ENCODE data around the gene HTR7. TPM values are rescaled to one million over a fixed set of nuclear protein-coding genes. Genes with fewer than 3 reads are reported as not detected.
A peak's percentile ranks its signal among the peaks of the same experiment; 100 is the strongest.
"Not testable (repeated sequence)": the region's sequence is repeated elsewhere in the genome, so short reads cannot be mapped to it uniquely, and the experiment has no call there.

Gene HTR7
- total RNA-seq, 1 donor from 2014 or later = 16.3 TPM

GRCh38 chr10:90822508-90822907 is 35.3 kb downstream of the HTR7 start:
- Histone ChIP-seq H3K36me3 (ENCODE audit: control insufficient read depth, insufficient read depth, low read length) (no peaks in the 10 kb centered on the region), H3K4me3 (ENCODE audit: low read depth, low read length) (no peak overlapping the region), H3K27me3 (ENCODE audit: control insufficient read depth, insufficient read depth, low read length) (no peaks in the 10 kb centered on the region)
- TF ChIP-seq, protein P1, sequence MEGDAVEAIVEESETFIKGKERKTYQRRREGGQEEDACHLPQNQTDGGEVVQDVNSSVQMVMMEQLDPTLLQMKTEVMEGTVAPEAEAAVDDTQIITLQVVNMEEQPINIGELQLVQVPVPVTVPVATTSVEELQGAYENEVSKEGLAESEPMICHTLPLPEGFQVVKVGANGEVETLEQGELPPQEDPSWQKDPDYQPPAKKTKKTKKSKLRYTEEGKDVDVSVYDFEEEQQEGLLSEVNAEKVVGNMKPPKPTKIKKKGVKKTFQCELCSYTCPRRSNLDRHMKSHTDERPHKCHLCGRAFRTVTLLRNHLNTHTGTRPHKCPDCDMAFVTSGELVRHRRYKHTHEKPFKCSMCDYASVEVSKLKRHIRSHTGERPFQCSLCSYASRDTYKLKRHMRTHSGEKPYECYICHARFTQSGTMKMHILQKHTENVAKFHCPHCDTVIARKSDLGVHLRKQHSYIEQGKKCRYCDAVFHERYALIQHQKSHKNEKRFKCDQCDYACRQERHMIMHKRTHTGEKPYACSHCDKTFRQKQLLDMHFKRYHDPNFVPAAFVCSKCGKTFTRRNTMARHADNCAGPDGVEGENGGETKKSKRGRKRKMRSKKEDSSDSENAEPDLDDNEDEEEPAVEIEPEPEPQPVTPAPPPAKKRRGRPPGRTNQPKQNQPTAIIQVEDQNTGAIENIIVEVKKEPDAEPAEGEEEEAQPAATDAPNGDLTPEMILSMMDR (IDR thresholded peaks at IDR 0.05; ENCODE audit: insufficient read depth, low read length, severe bottlenecking) = no peak
- no peak for DNase-seq (ENCODE audit: low read depth)
- FAIRE-seq = no peak

DNA sequence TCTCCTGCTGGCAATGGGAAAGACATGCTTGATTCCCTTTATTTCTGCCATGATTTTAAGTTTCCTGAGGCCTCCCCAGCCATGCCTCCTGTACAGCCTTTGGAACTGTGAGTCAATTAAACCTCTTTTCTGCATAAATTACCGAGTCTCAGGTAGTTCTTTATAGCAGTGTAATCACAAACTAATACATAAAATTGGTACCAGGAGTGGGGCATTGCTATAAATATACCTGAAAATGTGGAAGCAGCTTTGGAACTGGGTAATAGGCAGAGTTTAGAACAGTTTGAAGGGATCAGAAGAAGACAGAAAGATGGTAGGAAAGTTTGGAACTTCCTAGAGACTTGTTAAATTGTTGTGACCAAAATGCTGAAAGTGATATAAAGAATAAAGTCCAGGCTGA is 36.0 kb downstream of the HTR7 start:
- not testable (repeated sequence) for DNase-seq (ENCODE audit: low read depth); H3K4me3 ChIP-seq (ENCODE audit: low read depth, low read length); FAIRE-seq; H3K27me3 ChIP-seq (ENCODE audit: control insufficient read depth, insufficient read depth, low read length); H3K36me3 ChIP-seq (ENCODE audit: control insufficient read depth, insufficient read depth, low read length)

GRCh38 chr10:90819911-90820310 is 37.9 kb downstream of the HTR7 start:
- DNase-seq (ENCODE audit: low read depth) (no peak), FAIRE-seq (no peak)
- TF ChIP-seq, protein P1 (IDR thresholded peaks at IDR 0.05; ENCODE audit: insufficient read depth, low read length, severe bottlenecking) = no peak
- no peak overlapping the region for H3K4me3 ChIP-seq (ENCODE audit: low read depth, low read length)
- H3K36me3 ChIP-seq (ENCODE audit: control insufficient read depth, insufficient read depth, low read length) = no peaks in the 10 kb centered on the region
- no peaks in the 10 kb centered on the region for H3K27me3 ChIP-seq (ENCODE audit: control insufficient read depth, insufficient read depth, low read length)

DNA sequence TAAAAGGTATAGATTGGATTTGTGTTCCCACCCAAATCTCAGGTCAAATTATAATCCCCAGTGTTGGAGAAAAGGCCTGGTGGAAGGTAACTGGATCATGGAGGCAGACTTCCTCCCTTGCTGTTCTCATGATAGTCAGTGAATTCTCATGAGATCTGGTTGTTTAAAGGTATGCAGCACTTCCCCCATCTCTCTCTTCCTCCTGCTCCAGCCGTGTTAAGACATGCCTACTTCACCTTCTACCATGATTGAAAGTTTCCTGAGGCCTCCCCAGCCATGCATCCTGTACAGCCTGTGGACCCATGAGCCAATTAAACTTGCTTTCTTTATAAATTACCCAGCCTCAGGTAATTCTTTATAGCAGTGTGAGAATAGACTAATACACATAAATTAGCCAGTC is 39.1 kb downstream of the HTR7 start:
- FAIRE-seq (no peak), DNase-seq (ENCODE audit: low read depth) (peak; percentile 81)
- no peaks in the 10 kb centered on the region for H3K36me3 ChIP-seq (ENCODE audit: control insufficient read depth, insufficient read depth, low read length)
- TF ChIP-seq, protein P1 (IDR thresholded peaks at IDR 0.05; ENCODE audit: insufficient read depth, low read length, severe bottlenecking) = no peak
- H3K27me3 ChIP-seq (ENCODE audit: control insufficient read depth, insufficient read depth, low read length) = no peaks in the 10 kb centered on the region
- H3K4me3 ChIP-seq (ENCODE audit: low read depth, low read length) = no peak overlapping the region

- DNase-seq (ENCODE audit: low read depth) (peak; percentile 93), FAIRE-seq (no peak)
- no peaks in the 10 kb centered on the region for H3K36me3 ChIP-seq (ENCODE audit: control insufficient read depth, insufficient read depth, low read length)
- no peak overlapping the region for H3K4me3 ChIP-seq (ENCODE audit: low read depth, low read length)
- H3K27me3 ChIP-seq (ENCODE audit: control insufficient read depth, insufficient read depth, low read length) = no peaks in the 10 kb centered on the region
- TF ChIP-seq, protein P1 (IDR thresholded peaks at IDR 0.05; ENCODE audit: insufficient read depth, low read length, severe bottlenecking) = no peak
Observed at GRCh38 chr10:90817128-90817889, 40.5 kb downstream of the HTR7 start.

GRCh38 chr10:90816466-90816865 is 41.4 kb downstream of the HTR7 start:
- Histone ChIP-seq H3K4me3 (ENCODE audit: low read depth, low read length) (no peak overlapping the region), H3K36me3 (ENCODE audit: control insufficient read depth, insufficient read depth, low read length) (no peaks in the 10 kb centered on the region), H3K27me3 (ENCODE audit: control insufficient read depth, insufficient read depth, low read length) (no peaks in the 10 kb centered on the region)
- TF ChIP-seq, protein P1 (IDR thresholded peaks at IDR 0.05; ENCODE audit: insufficient read depth, low read length, severe bottlenecking) = no peak
- DNase-seq (ENCODE audit: low read depth) (no peak), FAIRE-seq (no peak)
